ENCODE measurements around the gene ARHGEF25. TPM values are rescaled to one million over a fixed set of nuclear protein-coding genes. Genes with fewer than 3 reads are reported as not detected.

The ARHGEF25 gene
- total RNA-seq, 2 donors from 2014 or later, result 2.4 to 12.8 TPM

- Histone ChIP-seq H3K36me3 (no peaks in the 10 kb centered on the region), H3K27me3 (no peaks in the 10 kb centered on the region), H3K4me3 (no peak overlapping the region), H3K27ac (no peak overlapping the region), H3K9me3 (no peaks in the 10 kb centered on the region), H3K4me1 (no peaks in the 10 kb centered on the region), H3K9ac (ENCODE audit: low read depth in 2 of 2, low read length in 2 of 2) (no peak overlapping the region)
- TF ChIP-seq, protein P1, sequence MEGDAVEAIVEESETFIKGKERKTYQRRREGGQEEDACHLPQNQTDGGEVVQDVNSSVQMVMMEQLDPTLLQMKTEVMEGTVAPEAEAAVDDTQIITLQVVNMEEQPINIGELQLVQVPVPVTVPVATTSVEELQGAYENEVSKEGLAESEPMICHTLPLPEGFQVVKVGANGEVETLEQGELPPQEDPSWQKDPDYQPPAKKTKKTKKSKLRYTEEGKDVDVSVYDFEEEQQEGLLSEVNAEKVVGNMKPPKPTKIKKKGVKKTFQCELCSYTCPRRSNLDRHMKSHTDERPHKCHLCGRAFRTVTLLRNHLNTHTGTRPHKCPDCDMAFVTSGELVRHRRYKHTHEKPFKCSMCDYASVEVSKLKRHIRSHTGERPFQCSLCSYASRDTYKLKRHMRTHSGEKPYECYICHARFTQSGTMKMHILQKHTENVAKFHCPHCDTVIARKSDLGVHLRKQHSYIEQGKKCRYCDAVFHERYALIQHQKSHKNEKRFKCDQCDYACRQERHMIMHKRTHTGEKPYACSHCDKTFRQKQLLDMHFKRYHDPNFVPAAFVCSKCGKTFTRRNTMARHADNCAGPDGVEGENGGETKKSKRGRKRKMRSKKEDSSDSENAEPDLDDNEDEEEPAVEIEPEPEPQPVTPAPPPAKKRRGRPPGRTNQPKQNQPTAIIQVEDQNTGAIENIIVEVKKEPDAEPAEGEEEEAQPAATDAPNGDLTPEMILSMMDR (IDR thresholded peaks at IDR 0.05), result no peak
- no peak for DNase-seq
- intact Hi-C loops (cut with DNase I), result no loop called here
Measured at GRCh38 chr12:57592551-57593165, 18.6 kb upstream of the ARHGEF25 start.

DNA sequence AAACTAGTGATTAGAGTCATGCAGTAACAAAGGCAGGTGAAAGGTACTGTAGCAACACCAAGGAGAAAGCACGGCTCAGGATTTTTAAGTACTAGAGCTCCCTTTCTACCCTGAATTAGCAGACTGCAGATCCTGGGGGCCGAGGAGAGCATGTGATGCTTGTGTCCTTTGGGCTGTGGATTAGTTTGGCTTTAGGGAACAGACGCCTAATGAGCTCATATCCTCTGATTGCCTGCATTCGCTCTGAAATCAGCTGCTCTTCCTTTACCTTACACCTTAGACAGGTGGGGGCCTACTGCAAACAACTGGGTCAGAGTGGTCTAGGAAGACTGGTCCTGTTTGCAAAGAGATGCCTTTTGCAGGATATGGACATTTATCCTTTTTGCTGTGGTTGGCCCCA, 18.0 kb upstream of the ARHGEF25 start:
- H3K27me3 ChIP-seq, result no peaks in the 10 kb centered on the region
- H3K4me1 ChIP-seq, result no peaks in the 10 kb centered on the region
- DNase-seq, result no peak
- no peak overlapping the region for H3K9ac ChIP-seq (ENCODE audit: low read depth in 2 of 2, low read length in 2 of 2)
- TF ChIP-seq, protein P1 (IDR thresholded peaks at IDR 0.05), result no peak
- H3K4me3 ChIP-seq, result no peak overlapping the region
- H3K27ac ChIP-seq, result no peak overlapping the region
- H3K9me3 ChIP-seq, result no peaks in the 10 kb centered on the region
- H3K36me3 ChIP-seq, result no peaks in the 10 kb centered on the region
- intact Hi-C loops (cut with DNase I), result no loop called here

DNA sequence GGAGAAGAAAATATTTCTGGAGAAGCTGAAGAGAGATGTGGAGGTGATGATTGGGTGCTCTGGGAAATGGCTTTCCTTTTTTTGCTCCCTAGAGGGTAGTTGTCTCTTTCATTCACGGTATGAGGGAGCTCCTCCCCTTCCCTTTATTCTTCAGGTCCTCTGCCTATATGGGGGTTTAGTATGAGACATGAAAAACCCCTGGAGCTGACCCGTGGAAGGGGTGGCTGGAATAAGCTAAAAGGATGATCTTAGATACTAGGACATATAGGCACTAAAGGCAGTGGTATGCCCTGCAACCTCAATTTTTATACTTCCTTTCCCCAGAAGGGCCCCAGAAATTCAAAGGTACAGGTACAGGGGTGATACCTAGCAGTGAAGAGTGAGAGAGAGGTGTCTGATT, 10.8 kb upstream of the ARHGEF25 start:
- no peak overlapping the region for H3K27ac ChIP-seq
- no peaks in the 10 kb centered on the region for H3K9me3 ChIP-seq
- H3K4me1 ChIP-seq, result no peaks in the 10 kb centered on the region
- H3K27me3 ChIP-seq, result no peaks in the 10 kb centered on the region
- H3K36me3 ChIP-seq, result no peaks in the 10 kb centered on the region
- TF ChIP-seq, protein P1 (IDR thresholded peaks at IDR 0.05), result no peak
- no peak overlapping the region for H3K4me3 ChIP-seq
- no peak overlapping the region for H3K9ac ChIP-seq (ENCODE audit: low read depth in 2 of 2, low read length in 2 of 2)
- intact Hi-C loops (cut with DNase I), result no loop called here
- no peak for DNase-seq

DNA sequence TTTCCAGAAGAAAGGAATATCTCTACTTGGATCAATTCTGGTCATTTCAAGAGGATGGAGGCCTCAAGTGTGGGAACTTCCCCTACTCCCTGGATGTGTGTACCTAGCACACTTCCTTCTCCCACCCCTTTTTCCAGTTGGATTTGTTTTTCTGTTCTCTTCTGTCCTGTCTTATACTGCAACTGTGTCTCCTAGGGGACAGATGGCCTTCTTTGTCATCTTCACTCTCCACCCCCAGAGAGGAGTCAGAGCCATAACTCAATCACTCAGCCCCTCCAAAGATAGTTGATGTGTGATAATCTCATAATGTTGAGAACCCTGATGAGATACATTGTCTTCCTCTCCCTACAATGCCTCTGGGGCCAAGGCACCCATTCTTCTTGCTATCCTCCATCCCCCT, 8.7 kb upstream of the ARHGEF25 start:
- no peak for DNase-seq
- Histone ChIP-seq H3K4me3 (no peak overlapping the region), H3K9me3 (no peaks in the 10 kb centered on the region), H3K27me3 (no peaks in the 10 kb centered on the region), H3K9ac (ENCODE audit: low read depth in 2 of 2, low read length in 2 of 2) (no peak overlapping the region), H3K36me3 (no peaks in the 10 kb centered on the region), H3K27ac (no peak overlapping the region), H3K4me1 (no peaks in the 10 kb centered on the region)
- intact Hi-C loops (cut with DNase I), result no loop called here
- TF ChIP-seq, protein P1 (IDR thresholded peaks at IDR 0.05), result no peak

DNA sequence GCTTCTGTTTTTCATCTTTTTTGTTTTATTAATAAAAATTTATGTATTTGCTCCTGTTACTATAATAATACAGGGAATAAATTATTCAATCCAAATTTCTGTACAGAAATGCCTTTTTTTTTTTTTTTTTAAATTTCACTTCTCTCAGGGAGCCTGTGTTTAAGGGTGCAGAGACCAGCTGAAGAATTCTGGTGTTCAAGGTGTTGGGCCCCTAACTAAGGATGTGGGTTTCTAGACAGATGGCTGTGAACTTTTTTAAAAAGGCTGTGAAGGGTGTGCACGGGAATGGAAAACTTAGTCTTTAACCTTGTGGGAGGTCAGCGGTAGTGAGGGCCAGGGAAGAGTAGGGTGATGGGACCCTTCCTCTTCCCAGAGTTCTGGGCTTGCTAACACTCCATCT, 7.9 kb upstream of the ARHGEF25 start:
- no peak for DNase-seq
- no peaks in the 10 kb centered on the region for H3K27me3 ChIP-seq
- no peaks in the 10 kb centered on the region for H3K4me1 ChIP-seq
- intact Hi-C loops (cut with DNase I), result no loop called here
- H3K36me3 ChIP-seq, result no peaks in the 10 kb centered on the region
- H3K27ac ChIP-seq, result peak overlapping the region; percentile 6
- H3K4me3 ChIP-seq, result no peak overlapping the region
- TF ChIP-seq, protein P1 (IDR thresholded peaks at IDR 0.05), result no peak
- no peak overlapping the region for H3K9ac ChIP-seq (ENCODE audit: low read depth in 2 of 2, low read length in 2 of 2)
- no peaks in the 10 kb centered on the region for H3K9me3 ChIP-seq

All from colonic mucosa (tissue), 4 donors.